ENCODE data around the gene LRRC18. TPM values are rescaled to one million over a fixed set of nuclear protein-coding genes. Genes with fewer than 3 reads are reported as not detected.

LRRC18 gene
- total RNA-seq, 1 donor from 2014 or later, result not detected

DNA sequence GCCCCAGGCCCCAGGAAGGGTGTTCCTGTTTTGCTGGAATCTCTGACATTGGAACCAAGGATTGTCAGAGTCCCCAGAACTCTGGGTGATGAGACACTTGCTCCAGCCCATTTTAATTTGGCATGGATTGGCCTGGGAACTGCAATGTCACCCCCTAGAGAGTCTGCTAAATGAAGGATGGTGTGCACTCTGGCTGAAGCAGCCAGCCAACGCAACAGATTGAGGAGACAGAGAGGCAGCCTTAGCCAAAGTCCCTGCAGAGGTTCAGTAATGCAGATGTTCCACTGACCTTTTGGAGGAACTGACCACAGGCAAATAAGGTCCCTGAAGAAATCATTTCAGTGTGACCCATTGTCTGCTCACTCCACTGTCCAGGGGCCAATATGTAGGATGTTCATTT is 13.4 kb downstream of the LRRC18 start:
- no peak for FAIRE-seq

DNA sequence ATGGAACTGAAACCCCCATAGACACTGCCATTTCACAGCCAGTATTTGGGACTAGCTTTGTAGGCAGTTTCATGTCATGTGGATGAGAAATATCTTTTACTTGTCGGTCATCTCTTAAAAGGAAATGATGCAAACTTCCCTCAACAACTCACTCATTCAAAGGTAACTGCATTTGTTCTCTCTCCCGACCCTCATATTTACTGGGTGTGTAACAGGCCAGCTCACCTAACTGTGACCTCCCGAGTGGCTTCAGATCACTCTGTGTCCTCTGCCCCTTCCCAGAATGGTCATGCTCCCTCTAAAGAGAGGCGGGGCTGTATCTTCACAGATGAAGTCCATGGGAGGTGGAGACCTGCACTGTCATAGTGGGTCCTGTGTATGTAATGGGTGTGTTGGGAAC is 14.7 kb downstream of the LRRC18 start:
- no peak for DNase-seq (ENCODE audit: low read depth)
- no peak for FAIRE-seq
- Histone ChIP-seq H3K36me3 (ENCODE audit: control insufficient read depth, insufficient read depth, low read length) (no peaks in the 10 kb centered on the region), H3K27me3 (ENCODE audit: control insufficient read depth, insufficient read depth, low read length) (no peaks in the 10 kb centered on the region), H3K4me3 (ENCODE audit: low read depth, low read length) (no peak overlapping the region)
- TF ChIP-seq CTCF (IDR thresholded peaks at IDR 0.05; ENCODE audit: insufficient read depth, low read length, severe bottlenecking), result no peak

More for the DNA sequence above, 13.4 kb downstream of the LRRC18 start:
- no peak for DNase-seq (ENCODE audit: low read depth)
- TF ChIP-seq CTCF (IDR thresholded peaks at IDR 0.05; ENCODE audit: insufficient read depth, low read length, severe bottlenecking), result no peak
- Histone ChIP-seq H3K27me3 (ENCODE audit: control insufficient read depth, insufficient read depth, low read length) (no peaks in the 10 kb centered on the region), H3K4me3 (ENCODE audit: low read depth, low read length) (no peak overlapping the region), H3K36me3 (ENCODE audit: control insufficient read depth, insufficient read depth, low read length) (no peaks in the 10 kb centered on the region)

GRCh38 chr10:48923748-48924147 is 15.9 kb downstream of the LRRC18 start:
- Histone ChIP-seq H3K4me3 (ENCODE audit: low read depth, low read length) (no peak overlapping the region), H3K36me3 (ENCODE audit: control insufficient read depth, insufficient read depth, low read length) (no peaks in the 10 kb centered on the region), H3K27me3 (ENCODE audit: control insufficient read depth, insufficient read depth, low read length) (no peaks in the 10 kb centered on the region)
- DNase-seq (ENCODE audit: low read depth), result no peak
- no peak for TF ChIP-seq CTCF (IDR thresholded peaks at IDR 0.05; ENCODE audit: insufficient read depth, low read length, severe bottlenecking)
- no peak for FAIRE-seq

DNA sequence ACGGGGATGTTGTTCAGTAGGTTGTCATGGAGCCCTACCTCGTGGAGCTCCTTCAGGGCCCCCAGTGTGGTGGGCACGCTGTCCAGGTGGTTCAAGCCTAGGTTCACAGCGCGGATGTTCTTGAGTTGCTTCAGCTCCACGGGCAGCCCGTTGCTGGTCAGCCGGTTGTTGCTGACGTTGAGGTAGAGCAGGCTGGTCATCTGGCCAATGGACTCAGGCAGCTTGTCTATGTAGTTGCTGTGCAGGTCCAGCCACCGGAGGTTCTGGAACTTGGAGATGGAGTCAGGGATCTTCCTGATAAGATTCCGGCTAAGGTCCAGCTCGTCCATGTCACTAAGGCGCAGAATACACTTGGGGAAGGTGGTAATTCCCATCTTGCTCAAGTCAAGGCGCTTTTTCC is 26.0 kb downstream of the LRRC18 start:
- no peaks in the 10 kb centered on the region for H3K27me3 ChIP-seq (ENCODE audit: control insufficient read depth, insufficient read depth, low read length)
- TF ChIP-seq CTCF (IDR thresholded peaks at IDR 0.05; ENCODE audit: insufficient read depth, low read length, severe bottlenecking), result no peak
- H3K4me3 ChIP-seq (ENCODE audit: low read depth, low read length), result no peak overlapping the region
- DNase-seq (ENCODE audit: low read depth) (no peak), FAIRE-seq (no peak)
- no peaks in the 10 kb centered on the region for H3K36me3 ChIP-seq (ENCODE audit: control insufficient read depth, insufficient read depth, low read length)

DNA sequence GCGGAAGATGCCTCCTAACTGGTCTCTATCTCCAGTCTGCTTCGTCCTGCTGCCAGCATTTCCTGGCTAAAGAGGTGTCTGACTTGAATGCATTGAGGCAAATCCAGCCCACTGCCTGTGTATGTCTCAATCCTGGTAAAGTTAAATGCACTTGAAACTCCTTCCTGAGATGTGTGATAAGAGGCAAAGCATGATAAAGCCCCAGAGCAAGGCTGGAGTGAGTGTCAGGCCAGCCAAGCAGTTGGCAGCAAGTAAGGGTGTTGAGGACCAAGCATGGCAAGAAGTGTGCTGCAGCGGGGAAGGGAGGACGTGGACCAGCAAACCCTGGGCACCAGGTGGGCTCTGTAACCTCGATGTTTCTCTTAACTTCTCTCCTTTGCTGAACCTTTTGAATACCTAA is 29.1 kb downstream of the LRRC18 start:
- DNase-seq (ENCODE audit: low read depth) (no peak), FAIRE-seq (no peak)
- no peak overlapping the region for H3K4me3 ChIP-seq (ENCODE audit: low read depth, low read length)
- no peaks in the 10 kb centered on the region for H3K27me3 ChIP-seq (ENCODE audit: control insufficient read depth, insufficient read depth, low read length)
- H3K36me3 ChIP-seq (ENCODE audit: control insufficient read depth, insufficient read depth, low read length), result no peaks in the 10 kb centered on the region
- no peak for TF ChIP-seq CTCF (IDR thresholded peaks at IDR 0.05; ENCODE audit: insufficient read depth, low read length, severe bottlenecking)

DNA sequence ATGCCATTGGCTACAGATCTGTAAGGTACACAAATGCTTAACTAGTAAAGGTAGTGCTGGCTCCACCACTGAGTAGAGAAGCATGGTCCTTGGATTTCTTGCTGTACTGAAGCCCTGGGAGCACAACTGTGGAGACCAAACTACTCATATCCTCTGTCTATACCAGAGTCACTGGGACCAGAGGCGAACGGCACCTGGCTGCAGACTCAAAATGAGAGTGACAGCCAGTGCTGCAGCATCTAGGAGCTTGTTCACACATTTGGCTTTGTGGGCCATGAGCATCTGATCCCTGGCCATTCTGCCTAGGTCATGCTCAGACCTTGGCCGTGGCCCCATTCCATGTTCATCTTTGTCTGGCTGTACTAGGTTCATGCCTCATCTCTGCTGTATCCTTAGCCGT is 31.9 kb downstream of the LRRC18 start:
- FAIRE-seq (no peak), DNase-seq (ENCODE audit: low read depth) (no peak)
- H3K36me3 ChIP-seq (ENCODE audit: control insufficient read depth, insufficient read depth, low read length), result no peaks in the 10 kb centered on the region
- no peak for TF ChIP-seq CTCF (IDR thresholded peaks at IDR 0.05; ENCODE audit: insufficient read depth, low read length, severe bottlenecking)
- no peak overlapping the region for H3K4me3 ChIP-seq (ENCODE audit: low read depth, low read length)
- H3K27me3 ChIP-seq (ENCODE audit: control insufficient read depth, insufficient read depth, low read length), result no peaks in the 10 kb centered on the region

Measured in bronchial epithelial cell (primary cell).